22Rv1 (cell line): ENCODE data around the gene AAK1.

Experiments
- H3K27ac ChIP-seq: fragments of 450-650 bp; 2 replicates; pipeline ENCODE4 v1.5.1; 2017
- ZFX ChIP-seq: fragments of 450-650 bp; IDR thresholded peaks from 2 replicates; pipeline ENCODE4 v1.6.1; 2017; ENCODE audit warnings: antibody characterized with exemption, borderline replicate concordance
- TF ChIP-seq, protein P1 (sequence below): fragments of 450-650 bp; IDR thresholded peaks from 2 replicates; pipeline ENCODE4 v1.5.1; 2017; ENCODE audit warnings: mild to moderate bottlenecking

The AAK1 gene

DNA sequence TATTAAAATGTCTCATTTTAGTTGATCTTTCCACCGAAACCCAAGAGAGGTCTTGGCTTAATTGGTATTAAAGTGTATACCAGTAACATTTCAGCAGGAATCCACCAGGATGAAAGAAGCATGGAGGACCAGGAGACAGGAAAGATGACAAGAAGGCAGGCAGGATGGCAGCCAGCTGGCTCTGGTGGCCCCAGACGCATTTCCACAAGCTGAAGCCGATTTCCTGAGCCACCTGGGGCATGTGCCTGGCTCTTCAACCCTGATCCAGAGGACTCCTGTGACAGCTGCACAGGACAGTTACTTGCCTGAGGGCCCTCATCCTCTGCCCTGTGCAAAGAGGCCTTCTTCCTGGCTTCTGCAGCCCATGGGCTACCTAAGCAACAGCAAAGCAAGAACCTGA lies 149.4 kb downstream of the AAK1 start:
- TF ChIP-seq, protein P1, sequence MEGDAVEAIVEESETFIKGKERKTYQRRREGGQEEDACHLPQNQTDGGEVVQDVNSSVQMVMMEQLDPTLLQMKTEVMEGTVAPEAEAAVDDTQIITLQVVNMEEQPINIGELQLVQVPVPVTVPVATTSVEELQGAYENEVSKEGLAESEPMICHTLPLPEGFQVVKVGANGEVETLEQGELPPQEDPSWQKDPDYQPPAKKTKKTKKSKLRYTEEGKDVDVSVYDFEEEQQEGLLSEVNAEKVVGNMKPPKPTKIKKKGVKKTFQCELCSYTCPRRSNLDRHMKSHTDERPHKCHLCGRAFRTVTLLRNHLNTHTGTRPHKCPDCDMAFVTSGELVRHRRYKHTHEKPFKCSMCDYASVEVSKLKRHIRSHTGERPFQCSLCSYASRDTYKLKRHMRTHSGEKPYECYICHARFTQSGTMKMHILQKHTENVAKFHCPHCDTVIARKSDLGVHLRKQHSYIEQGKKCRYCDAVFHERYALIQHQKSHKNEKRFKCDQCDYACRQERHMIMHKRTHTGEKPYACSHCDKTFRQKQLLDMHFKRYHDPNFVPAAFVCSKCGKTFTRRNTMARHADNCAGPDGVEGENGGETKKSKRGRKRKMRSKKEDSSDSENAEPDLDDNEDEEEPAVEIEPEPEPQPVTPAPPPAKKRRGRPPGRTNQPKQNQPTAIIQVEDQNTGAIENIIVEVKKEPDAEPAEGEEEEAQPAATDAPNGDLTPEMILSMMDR, result no peak
- no peak for TF ChIP-seq ZFX
- no peak overlapping the region for H3K27ac ChIP-seq

DNA sequence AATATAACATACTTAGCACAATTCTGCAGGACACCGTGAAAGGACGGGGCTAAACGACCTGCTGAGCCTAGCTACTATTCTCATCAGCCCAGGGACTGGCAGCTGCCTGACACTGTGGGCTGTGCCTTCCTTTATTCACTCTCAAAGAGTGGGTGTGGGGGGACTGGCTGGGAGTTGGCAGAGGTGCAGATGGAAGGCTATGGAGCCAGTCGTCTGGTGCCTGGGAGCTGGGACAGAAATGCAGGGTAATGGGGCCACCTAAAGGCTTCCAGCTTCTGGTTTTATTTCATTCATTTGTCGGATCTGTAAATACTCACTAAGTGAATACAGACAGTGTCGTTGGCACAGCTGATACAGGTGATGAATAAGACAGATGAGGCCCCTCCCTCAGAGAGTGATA lies 150.3 kb downstream of the AAK1 start:
- no peak for TF ChIP-seq ZFX
- TF ChIP-seq, protein P1, result no peak
- no peak overlapping the region for H3K27ac ChIP-seq

DNA sequence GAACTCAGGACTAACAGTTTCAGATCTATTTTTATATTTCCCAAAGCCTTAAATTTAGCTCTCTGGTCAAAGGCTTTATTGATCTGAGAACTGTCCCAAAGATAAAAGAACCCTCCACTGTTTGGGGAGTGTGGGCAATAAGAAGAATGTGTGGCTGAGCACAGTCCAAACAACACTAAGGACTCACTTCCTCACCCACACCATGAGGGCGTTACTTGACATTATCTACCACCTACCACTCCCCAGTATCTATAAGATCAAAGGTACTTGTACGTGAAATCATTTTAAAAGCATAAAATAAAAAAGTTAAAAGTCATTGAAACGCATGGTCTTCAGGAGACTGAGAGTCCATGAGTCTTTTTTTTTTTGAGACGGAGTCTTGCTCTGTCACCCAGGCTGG lies 151.7 kb downstream of the AAK1 start:
- TF ChIP-seq, protein P1, result no peak
- TF ChIP-seq ZFX, result no peak

DNA sequence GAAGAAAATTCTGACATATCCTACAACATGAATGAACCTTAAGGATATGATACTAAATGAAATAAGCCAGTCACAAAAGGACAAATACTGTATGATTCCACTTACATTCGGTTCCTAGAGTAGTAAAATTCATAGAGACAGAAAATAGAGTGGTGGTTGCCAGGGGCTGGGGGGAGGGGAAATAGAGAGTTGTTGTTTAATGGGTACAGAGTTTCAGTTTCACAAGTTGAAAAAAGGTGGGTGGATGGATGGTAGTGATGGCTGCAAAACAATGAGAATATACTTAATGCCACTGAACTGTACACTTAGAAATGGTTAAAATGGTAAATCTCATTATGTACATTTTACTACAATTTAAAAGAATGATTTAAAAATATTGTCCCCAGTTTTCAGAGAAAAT lies 153.1 kb downstream of the AAK1 start:
- no peak overlapping the region for H3K27ac ChIP-seq

More for the DNA sequence above, 151.7 kb downstream of the AAK1 start:
- no peak overlapping the region for H3K27ac ChIP-seq

DNA sequence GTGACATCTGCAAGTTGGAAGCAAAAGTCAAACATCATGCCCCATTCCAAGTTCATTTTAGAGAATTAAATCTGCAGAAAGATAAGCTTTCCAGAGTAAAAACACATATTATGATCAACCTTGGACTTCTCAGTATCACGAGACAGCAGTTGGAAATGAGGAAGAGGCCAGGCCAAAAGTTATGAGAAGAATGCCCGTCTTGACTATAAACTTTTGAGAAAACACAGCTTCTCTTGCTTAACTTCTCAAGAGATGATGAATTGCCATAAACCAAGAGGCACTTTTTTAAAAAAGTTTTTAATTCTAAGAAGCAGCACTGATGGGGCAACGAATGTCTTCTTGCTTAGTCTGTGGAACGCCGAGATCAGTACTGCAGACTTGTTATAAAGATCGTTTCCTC lies 153.7 kb downstream of the AAK1 start:
- H3K27ac ChIP-seq, result no peak overlapping the region
- TF ChIP-seq ZFX, result no peak
- TF ChIP-seq, protein P1, result no peak

More for the DNA sequence above, 153.1 kb downstream of the AAK1 start:
- TF ChIP-seq, protein P1, result no peak
- TF ChIP-seq ZFX, result no peak

DNA sequence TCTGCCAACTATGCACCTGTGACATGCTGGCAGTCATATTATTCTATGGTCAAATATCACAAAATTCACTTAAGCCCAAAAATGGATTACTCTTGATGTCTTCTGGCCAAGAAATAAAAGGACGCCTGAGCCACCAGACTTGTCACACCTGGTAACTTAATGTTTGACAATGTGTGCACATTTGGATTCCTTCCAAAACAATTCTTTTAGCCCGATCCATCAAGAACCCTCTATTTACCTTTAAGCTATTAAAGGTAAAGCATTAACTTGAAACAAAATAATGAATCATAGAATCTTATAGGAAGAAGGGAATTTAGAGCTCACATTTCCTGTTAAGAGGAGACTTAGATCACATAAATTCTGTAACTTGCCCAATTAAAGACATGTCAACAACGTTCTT lies 159.8 kb downstream of the AAK1 start:
- TF ChIP-seq ZFX, result no peak
- TF ChIP-seq, protein P1, result no peak
- H3K27ac ChIP-seq, result peak overlapping the region; percentile 85

DNA sequence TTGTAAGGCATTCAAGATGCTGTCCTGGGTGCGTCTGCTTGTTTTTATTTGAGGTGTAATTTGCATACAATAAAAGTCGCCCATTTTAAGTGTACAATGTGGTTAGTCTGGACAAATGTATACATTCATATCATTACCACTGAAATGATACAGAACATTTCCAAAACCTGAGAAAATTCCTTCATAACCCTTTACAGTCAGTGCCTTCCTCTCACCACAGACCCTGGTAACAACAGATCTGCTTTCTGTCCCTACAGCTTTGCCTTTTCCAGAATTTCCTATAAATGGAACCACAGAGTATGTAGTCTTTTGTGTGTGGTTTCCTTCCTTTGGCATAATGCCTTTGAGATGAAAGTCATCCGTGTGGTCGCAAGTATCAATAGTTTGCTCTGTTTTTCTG lies 160.5 kb downstream of the AAK1 start:
- no peak for TF ChIP-seq ZFX
- TF ChIP-seq, protein P1, result no peak
- H3K27ac ChIP-seq, result peak overlapping the region; percentile 85
